HG03064 (cell line): ENCODE measurements around the gene DAW1.
"Not testable (repeated sequence)": the region's sequence is repeated elsewhere in the genome, so short reads cannot be mapped to it uniquely, and the experiment has no call there.

ENCODE experiments used
- ATAC-seq: cut with Tn5 transposase; IDR thresholded peaks from one replicate; pipeline ENCODE4 v1.9.1; 2021; ENCODE audit warnings: low read depth; ENCODE audit not compliant: unreplicated experiment

DAW1 gene, protein sequence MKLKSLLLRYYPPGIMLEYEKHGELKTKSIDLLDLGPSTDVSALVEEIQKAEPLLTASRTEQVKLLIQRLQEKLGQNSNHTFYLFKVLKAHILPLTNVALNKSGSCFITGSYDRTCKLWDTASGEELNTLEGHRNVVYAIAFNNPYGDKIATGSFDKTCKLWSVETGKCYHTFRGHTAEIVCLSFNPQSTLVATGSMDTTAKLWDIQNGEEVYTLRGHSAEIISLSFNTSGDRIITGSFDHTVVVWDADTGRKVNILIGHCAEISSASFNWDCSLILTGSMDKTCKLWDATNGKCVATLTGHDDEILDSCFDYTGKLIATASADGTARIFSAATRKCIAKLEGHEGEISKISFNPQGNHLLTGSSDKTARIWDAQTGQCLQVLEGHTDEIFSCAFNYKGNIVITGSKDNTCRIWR

DNA sequence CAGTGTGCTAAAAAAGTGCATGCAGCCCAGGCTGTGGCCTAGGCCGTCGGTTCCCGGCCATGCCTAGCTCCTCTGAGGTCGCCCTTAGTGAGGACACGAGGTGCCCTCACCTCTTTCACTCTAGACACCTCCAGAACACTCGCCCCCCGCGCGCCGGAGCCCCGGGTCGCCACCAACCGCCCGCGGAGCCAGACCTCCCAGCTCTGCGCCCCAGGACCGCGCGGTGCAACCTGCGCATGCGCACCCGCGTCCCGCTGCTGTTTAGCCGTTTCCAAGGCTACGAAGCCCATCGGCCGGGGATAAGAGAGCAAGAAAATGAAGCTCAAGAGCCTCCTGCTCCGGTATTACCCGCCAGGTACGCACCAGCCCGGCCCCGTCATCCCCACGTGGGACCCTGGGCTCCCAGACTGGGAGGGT is at the start of gene DAW1:
DAW1 (plus strand) TSS at position 257 of the 417 bp plus-strand sequence; CDS start at position 316, 59 bp downstream.
- no peak for ATAC-seq

DNA sequence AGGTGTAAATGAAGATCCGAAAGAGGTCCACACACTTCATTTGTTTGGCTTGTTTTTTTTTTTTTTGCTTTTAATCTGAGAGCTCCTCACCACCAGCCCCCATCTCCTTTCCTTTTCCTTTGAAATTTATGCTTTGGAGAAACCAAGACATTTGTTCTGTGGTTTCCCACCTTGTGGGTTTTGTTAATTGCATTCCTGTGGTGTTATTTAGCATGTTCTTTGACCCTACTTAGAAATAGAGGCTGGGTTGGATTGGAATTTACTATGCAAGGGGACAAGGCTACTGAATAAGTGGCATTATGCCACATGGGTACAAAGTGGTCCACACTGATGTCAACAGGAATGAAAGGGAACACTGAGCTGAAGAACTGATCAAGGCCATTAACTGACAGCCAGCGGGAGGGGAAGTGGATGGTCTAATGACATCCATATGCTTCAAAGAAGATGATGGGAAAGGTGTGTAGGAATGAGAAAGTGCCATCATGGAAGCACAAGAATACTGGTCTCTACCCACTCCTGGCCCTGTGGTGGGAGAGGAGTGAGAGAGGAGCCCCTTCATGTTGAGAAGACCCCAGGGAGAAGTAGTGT is 48.9 kb upstream of the DAW1 start:
- ATAC-seq = no peak

DNA sequence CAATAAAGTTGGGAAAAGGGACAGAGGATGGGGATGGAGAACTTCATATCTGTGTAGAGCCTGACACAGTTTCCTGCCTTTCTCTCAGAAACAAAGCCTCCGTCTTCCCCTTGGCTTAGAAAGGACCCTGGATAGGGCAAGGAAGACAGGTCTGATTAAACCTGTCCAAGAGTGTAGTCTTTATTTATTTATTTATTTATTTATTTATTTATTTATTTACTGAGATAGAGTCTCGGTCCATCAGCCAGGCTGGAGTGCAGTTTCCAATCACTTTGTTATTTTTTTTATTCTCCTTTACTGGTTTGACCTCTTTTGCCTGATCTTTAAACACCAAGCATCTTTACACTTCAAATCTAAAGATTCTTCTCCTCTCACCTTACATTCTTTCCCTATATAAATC is 47.5 kb upstream of the DAW1 start:
- ATAC-seq = no peak

DNA sequence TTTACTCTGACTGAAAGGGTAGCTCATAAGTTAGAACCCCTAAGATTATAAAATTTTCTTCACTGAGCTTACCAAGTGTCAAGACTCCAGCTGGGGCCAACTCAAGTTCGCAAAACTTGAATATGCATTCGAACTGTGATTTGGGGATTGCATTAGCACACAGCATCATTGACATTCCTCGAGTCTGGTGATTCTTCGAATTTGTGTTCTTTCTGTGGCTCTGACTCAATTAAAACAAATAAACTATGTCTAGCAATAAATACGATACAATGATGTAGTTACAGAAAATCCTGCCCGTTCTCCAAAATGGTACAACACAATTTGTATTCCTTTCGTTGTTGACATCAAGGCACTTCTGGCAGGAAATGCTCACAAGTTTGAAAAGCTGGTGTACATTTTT is 46.7 kb upstream of the DAW1 start:
- ATAC-seq = no peak

DNA sequence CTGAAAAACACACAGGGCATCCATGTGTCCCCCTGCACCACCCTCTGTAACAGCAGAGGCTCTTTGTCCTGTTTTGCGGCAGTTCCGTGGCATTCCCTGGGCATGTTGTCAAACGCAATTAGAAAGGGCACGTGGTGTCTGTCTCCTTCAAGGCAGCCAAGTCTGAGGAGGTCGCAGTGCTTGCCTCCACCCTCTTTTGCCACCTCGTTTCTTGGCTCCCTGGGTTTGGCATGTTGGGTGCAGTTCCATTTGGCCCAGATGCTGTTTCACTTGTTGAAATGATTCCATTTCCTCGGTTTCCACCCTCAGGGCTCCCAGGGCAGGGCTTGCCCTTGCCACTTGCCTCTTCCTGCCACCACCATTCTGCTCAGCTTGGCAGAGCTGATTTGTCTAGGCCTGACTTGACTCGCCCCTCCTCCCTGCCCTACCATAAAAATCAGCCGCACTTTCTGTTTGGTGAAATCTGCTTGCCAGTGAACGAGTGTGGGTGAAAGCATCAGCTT is 45.4 kb upstream of the DAW1 start:
- ATAC-seq = no peak

DNA sequence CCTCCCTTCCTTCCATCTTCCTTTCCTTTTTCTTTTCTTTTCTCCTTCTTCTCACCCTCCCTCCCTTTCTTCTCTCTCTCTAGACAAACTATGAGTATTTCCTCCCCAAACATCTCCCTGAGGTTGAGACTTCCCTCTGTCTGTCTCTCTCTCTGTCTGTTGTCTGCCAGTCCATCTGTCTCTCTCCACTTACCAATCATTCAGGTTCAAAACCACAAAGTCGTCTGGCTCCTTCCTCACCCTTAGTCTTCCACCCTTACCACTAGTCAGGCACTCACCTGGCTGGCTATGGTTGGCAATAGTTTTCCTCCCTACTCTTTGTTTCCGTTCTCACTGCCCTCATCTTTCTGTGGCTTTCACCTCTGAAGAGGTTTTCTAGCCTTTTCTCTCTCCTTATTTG is 44.9 kb upstream of the DAW1 start:
- no peak for ATAC-seq

DNA sequence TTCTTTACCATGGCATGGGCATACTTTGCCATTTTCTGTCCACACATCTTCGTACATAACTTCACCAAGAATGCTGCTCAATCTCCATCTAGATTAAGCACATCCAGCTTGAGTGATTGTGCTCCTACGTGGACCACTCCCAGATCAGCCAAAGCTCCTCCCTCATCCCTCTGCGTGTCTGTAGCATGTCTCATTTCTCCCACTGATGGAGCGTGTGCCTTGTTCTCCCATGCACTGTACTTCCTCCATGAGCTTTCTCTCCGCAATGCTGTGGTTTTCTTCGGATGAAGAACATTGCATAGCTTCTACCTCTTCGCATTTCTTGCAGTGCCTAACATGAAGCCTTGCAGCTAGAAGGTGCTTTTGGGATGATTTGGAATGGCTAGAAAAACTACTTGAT is 44.3 kb upstream of the DAW1 start:
- no peak for ATAC-seq

DNA sequence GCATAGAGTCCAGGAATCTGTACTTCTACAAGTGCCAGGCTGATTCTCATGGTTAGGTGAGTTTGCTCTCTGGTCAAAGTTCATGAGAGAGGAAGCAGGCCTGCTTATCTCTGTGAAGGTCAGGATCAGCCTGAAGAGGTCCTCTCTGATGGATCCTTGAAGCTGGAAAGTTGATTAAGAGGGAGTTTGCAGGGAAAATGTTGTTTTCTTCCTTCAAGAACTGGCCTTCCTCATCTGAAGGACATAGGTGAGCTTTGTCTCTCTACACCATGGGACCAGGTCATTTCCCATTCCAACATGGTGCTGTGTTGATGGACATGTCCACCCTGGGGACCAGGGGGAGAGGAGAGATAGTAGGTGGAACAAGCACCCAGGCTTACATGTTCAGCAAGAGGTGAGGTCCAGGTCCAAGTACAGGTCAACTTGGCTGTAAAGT is 42.9 kb upstream of the DAW1 start:
- ATAC-seq = no peak

DNA sequence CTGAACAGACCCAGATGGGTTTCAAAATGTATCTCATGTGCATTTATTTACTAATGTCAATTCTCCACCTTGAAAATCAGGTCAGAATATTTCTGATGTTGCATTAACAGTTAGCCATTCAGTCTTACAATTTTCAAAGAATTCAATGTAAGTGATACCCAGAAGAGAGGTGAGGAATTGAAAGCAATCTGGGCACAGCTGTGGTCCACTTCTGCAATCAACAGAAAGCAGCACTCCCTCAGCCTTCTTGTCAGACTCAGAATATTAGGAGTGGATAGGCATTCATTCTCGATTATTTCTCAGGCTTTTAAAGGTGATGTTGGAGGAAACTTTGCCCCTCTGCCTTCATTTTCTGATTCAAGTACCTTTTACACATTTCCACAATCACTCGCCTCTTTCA is 42.1 kb upstream of the DAW1 start:
- no peak for ATAC-seq

DNA sequence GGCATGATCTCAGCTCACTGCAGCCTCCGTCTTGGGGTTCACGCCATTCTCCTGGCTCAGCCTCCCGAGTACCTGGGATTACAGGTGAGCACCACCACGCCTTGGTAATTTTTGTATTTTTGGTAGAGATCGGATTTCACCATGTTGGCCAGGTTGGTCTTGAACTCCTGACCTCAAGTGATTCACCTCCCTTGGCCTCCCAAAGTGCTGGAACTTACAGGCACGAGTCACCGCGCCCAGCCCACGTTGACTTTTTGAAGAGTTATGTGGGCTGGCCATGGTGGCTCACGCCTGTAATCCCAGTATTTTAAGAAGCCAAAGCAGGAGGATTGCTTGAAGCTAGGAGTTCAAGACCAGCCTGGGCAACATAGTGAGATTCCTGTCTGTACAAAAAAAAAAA is 37.0 kb upstream of the DAW1 start:
- ATAC-seq = no peak

DNA sequence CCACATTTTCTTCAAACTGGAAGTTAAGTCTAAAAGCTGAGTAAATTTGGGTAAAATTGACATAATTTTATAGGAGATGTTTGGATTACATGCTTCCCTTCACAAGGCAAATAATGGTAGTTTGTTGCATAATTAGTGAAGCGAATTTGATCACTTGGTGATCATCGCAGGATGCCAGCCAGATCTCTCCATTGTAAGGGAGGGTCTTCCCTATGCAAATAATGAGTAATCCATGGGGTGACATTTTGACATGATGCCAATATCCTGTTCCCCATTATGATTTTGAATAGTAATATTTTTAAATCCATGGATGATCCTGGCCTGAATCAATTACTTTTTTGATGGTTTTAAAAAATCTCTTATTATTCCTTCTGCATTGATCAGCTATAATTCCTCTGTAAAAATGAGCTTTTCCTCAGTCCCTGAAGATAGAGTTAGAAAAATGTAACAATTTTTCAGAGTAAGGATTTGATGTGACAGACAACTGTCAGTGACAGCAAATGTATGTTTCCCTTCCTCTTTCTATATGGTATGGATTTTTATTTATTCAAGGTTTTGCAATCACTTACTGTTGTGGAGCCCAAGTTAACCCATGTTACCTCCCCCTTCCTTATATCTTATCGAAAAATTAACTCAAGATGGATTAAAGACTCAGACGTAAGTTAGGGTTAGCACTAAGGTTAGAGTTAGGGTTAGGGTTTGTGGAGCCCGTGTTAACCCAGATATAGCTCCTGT is 36.3 kb upstream of the DAW1 start:
- no peak for ATAC-seq

DNA sequence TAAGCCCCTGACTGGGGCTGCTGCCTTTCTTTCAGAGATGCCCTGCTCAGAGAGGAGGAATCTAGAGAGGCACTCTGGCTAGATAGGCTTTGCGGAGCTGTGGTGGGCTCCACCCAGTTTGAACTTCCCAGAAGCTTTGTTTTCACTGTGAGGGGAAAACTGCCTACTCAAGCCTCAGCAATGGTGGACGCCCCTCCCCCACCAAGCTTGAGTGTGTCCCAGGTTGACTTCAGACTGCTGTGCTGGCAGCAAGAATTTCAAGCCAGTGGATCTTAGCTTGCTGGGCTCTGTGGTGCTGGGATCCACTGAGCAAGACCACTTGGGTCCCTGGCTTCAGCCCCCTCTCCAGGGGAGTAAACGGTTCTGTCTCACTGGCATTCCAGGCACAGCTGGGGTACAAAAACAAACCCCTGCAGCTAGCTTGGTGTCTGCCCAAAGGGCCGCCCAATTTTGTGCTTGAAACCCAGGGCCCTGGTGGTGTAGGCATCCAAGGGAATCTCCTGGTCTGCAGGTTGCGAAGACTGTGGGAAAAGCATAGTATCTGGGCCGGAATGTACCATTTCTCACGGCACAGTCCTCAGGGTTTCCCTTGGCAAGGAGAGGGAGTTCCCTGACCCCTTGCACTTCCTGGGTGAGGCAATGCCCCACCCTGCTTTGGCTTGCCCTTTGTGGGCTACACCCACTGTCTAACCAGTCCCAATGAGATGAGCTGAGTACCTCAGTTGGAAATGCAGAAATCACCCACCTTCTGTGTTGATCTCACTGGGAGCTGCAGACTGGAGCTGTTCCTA is 31.9 kb upstream of the DAW1 start:
- ATAC-seq = not testable (repeated sequence)

DNA sequence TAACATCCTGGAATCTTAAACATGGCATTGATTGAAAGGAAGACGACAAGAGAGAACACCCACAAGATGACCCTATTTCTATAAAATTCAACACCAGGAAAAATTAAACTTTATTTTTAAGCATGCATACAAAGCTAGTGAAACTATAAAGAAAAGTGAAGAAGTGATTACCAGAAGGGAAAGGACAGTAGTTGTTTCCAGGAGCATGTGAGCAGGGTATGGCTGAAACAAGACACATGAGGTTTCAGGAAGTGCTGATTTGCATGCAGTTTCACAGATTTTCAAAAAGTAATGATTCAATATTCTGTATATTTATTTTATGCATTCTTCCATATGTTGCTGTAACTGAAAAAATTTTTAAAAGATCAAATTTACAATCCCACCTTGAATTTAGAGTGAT is 24.6 kb upstream of the DAW1 start:
- ATAC-seq = no peak

DNA sequence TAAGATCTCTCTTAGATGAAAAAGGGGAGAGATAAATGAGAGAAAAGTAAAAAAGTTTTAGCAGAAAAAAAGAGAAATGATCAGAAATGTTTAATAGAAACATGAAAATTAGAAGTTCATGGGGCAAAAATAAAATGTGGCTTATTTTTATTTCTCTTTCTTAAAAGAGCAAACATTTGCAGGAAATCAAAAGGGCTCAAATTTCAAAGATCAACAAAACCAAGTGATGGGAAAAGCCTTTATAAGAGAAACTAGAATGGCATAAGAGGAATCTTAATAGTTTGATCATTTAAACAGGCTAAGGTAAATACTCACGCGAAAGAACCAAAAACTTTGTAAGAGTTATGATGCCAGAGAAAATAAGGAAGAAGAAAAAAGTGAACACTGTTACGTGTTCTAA is 23.3 kb upstream of the DAW1 start:
- ATAC-seq = no peak

DNA sequence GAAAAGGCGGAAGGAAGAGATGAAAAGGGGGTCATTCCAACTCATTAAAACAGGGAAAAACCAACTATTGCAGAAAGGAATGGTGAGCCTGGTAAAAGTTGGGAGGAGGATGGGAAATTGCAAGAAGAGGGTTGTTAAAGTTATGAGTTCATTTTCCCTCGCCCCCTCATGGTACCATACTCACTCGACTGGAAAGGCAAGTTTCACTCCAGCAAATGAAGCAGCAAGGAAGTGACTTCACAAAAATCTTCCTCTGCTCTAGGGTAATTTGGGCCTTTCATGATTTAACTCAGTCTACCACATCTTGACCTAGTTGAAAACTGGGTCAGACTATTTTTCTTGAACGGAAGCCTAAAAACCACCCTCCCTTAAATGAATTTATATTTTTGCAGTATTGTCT is 22.8 kb upstream of the DAW1 start:
- peak; percentile 61 for ATAC-seq

DNA sequence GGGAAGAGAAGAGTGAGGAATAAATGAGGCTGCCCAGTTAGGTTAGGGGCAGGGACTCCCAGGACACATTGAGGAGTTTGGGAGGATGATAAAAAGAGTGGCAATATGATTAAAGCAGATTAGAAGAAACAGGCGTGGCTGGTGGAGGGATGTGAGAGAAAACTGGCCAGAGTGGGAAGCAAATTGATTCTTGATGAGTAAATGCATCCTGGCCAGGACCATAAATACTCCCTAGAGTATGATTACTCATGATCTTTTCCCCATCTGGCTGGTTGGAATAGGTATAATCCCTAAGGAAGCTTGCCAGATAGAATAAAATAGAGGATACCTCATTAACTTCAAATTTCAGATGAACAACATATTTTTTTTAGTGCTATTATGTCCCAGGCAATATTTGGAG is 21.5 kb upstream of the DAW1 start:
- no peak for ATAC-seq

DNA sequence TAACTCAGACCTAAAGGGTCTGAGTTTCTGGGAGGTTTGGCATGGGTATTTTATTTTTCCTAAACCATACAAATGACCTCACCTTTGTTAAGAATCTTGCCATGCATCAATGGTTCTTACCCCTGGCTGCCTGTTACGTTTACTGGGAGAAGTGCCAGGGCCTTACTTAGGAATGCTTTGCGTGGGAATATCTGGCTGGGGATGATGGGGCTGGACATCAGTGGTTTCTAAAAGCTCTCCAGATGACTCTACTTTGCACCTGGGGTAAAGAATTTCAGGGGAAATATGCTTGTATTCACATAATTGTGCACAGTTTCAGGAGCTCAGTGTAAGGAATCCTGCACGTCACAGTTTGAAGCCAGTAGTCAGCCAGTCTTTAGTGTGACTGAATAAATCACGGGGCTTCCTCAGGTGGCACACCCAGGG is 18.2 kb upstream of the DAW1 start:
- no peak for ATAC-seq

DNA sequence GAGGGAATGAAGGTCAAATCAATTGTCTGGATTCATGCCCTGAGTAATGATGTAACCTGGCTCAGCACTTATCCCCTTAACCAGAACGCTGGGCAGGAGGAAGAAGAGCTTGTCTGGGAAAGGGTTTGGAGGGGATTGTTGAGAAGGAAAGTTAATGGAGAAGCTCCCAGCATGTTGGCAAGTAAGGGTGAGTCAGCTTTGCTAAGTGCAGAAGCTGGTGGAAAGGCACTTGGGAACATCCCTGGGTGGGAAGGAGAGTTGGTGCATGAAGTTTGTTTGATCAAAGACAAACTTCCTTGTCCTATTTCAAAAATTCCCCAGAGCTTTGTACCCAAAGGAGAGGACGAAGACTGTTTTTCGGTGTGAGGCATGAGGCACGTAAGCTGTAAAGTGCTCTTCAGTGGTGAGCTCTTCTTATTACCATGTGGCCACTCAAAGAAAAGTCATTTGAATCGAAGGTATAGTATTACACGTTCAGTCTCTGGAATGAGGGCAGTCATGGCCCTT is 17.6 kb upstream of the DAW1 start:
- ATAC-seq = no peak

DNA sequence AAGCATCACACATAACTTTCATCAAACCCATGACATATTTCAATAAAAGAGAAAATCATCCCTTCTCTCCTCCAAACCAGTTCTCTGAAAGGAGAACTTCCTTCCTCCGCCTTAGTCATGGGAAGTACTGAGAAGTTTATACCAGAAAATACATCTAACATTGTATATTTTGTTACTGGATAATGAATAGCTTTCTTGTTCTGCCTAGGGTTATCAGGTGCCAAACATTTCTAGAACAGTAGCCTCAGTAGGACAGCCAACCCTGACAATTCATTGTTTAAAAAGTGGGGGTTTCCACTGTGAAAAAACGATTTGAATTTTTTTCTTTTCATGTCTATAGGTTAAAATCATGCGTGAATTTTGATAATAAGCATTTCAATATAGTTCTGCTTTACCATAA is 16.0 kb upstream of the DAW1 start:
- no peak for ATAC-seq

DNA sequence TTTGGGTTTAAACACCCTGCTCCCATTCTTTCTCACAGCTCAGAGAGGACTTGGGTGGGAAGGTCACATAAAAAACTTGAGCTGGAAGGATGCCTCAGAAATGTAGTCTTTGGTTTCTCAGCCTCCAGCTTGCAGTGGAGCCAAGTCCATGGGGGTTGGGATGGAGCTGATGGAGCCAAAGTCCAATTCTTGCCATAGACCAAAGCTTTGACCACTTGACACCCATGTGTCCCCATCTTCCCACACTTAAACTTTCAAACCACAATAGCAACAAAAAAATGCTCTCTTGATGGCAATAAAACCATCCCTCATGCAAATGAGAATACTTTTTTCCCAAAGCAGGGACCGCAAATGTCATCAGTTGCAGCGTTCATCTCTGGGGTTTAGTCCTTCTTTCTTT is 14.7 kb upstream of the DAW1 start:
- ATAC-seq = no peak
